G401 (cell line): Measurements from ENCODE around the gene HBS1L. TPM values are rescaled to one million over a fixed set of nuclear protein-coding genes. Genes with fewer than 3 reads are reported as not detected.

Source experiments
- DNase-seq: peaks from one replicate; pipeline ENCODE4 v3.0.0-alpha.2; 2015; ENCODE audit warnings: low spot score
- in situ Hi-C: cut with HindIII; loops from 2 replicates; pipeline ENCODE4 v1.10.0; 2016; ENCODE audit warnings: low sequenced_read_pairs, mixed read lengths
- total RNA-seq: library from RNA; depleted of rRNA; stranded (reverse); fragments of >200 nt; shearing (Covaris generic); gene quantifications from 2 replicates; pipeline ENCODE4 v1.2.3, GENCODE V29; 2014; rRNA removed

The HBS1L gene
- total RNA-seq, 1 experiment from 2014 or later, result 137 TPM

- no peak for DNase-seq
- in situ Hi-C loops, result no loop called here
Measured at GRCh38 chr6:134932535-134933470, 121.8 kb downstream of the HBS1L start.

- in situ Hi-C loops, result no loop called here
- no peak for DNase-seq
Measured at GRCh38 chr6:134932098-134932497, 122.5 kb downstream of the HBS1L start.

DNA sequence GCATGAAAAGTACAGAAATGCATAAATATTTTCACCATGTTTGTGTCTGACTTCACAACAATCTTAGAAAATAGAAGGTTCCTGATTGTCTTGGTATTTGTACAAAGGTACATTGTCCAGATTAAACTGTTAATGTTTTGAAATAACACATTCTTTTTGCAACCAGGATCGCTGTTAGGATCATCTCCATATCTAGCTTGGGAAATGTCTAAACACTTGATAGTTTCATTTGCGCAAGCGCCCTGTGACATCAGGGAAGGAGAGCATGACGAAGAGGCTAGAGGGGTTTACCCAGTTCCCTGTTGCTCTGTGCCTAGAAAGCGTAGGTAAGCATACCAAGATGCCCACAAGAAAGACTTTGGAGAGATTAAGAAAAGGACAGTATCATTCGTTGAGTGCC lies 124.2 kb downstream of the HBS1L start:
- in situ Hi-C loops, result no loop called here
- no peak for DNase-seq

DNA sequence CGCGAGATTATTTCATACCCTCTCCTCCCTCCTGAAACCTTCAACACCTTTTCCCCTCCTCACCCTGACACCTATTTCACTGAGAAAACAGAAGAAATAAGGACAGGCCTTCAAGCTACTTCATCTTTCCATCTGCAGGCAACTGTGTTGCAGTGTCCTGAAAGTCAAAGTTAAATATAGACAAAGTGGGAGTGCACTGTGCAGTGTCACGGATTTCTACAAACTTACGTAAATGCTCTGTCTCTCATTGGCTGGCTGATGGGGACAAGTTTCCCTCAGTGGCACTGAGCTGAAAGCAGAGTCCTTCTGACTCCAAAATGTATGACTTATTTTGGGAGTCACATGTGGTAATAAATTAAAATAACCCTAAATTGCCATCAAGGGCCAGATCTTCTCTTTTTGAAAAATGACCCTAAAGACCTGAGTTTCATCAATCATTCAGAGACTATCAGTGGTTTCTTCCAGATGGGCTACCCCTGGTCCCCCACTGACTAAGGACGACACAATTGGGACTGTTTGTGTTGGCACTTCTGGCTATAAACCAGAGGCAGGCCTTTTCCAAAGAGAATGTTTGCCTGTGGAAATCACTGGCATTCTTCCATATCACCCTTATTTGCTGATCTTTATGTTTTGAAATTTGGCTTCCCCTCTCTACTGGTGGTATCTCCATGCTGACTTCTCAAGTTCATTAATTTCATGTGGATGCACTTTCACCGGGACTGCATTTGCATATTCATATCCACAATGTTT lies 126.3 kb downstream of the HBS1L start:
- no peak for DNase-seq
- in situ Hi-C loops, result no loop called here

- in situ Hi-C loops, result no loop called here
- DNase-seq, result no peak
Measured at GRCh38 chr6:134925800-134926199, 128.8 kb downstream of the HBS1L start.

DNA sequence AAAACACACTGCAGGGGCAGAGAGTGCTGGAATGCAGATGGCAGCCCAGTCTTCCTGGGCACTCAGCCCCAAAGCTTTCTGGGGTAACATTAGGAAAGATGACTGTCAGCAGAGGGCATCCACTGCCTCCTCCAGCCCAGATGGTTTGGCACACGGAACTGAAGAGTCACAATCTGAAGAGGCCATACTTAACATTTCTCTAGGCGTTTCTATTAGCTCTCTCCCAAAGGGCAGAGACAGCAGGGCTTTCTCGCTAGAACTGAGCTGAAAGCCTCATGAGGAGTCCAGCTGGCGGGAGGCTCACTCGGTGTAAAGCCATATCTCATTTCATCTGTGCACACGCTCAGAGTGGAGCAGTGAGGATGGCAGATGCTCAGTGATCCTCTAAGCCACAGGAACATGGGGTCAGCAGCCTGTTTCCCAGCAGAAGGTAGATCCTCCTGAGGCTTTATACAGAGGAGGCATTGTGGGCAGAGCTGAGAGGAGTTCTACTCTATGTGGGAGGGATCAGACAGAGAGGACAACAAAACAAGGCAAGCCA lies 132.8 kb downstream of the HBS1L start:
- peak; percentile 9 for DNase-seq
- in situ Hi-C loops, result no loop called here

- no peak for DNase-seq
- in situ Hi-C loops, result no loop called here
Measured at GRCh38 chr6:134921276-134921675, 133.3 kb downstream of the HBS1L start.

GRCh38 chr6:134920422-134920821 lies 134.2 kb downstream of the HBS1L start:
- in situ Hi-C loops, result no loop called here
- no peak for DNase-seq

DNA sequence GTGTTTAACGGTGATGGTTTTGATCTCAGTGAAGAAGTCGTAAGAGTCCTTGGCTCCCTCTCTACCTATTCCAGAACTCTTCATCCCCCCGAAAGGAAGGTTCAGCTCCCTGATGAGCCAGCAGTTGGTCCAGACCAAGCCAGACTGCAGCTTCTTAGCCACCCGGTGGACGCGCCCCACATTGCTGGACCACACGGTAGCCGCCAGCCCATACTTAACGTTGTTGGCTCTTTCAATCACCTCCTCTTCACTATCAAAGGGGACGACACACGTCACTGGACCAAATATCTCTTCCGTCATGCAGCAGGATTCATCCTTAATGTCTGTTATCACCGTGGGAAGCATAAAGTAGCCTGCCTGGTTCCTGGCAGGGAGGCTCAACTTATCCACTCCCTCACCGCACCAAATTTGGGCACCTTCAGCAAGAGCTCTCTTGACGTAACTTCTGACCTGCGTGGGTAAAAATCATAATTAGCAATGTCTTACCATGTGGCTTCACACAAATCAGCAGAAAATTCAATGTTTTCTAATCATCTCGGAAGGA lies 136.1 kb downstream of the HBS1L start:
- in situ Hi-C loops, result no loop called here
- no peak for DNase-seq

- in situ Hi-C loops, result no loop called here
- DNase-seq, result no peak
Measured at GRCh38 chr6:134911547-134911946, 143.1 kb downstream of the HBS1L start.

DNA sequence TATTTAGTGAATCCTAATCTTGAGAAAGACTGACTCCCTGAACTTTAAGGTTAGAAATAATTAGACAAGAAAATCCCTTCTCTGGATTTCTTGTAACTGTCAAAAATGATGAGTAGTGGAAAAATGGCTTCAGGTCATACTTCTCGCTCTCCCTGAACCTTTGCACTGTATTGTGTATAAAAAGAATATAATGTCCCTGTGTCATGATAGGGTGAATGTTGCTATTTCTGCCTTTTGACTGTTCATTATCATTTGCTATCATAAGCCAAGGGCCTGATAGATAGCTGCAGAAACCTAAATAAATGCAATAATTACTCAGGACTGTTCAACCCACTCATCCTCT lies 144.1 kb downstream of the HBS1L start:
- no peak for DNase-seq
- in situ Hi-C loops, result no loop called here

Other genes with a start within 250 kb of the HBS1L start
- gene ALDH8A1, start 104.7 kb downstream of the HBS1L start, total RNA-seq, result 0.10 TPM in 1 of 2 replicates, not detected in the other
- gene MYB, start 126.5 kb upstream of the HBS1L start, total RNA-seq, result not detected in 2 replicates